Activated CD4-positive, alpha-beta T cell treated with anti-CD3 and anti-CD28 coated beads for 1 hour (primary cell): ENCODE measurements around the gene RNF2.

ENCODE experiments used
- DNase-seq: peaks from one replicate; pipeline ENCODE4 v3.0.0-alpha.2; 2020

RNF2 gene

GRCh38 chr1:185096531-185096930 lies 51.2 kb downstream of the RNF2 start:
- DNase-seq, result no peak

DNA sequence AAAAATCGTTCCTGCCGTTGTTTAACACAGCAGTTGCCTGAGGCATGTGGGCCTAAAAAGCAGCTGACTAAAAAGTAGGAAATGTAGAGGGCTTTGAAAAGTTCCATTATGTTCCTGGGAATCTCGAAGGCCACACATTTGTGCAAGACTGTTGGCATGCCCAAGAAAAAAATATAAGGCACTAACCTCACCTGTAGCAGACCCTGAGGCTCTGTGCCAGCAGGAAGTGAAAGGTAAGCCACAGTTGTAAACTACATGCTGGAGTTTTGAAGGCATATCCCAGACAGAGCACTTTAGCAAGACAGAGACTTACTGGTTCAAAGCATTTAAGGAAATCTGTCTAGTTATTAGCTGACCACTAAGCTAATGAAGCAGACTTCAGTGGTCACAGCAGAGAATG lies 58.7 kb downstream of the RNF2 start:
- DNase-seq, result no peak

DNA sequence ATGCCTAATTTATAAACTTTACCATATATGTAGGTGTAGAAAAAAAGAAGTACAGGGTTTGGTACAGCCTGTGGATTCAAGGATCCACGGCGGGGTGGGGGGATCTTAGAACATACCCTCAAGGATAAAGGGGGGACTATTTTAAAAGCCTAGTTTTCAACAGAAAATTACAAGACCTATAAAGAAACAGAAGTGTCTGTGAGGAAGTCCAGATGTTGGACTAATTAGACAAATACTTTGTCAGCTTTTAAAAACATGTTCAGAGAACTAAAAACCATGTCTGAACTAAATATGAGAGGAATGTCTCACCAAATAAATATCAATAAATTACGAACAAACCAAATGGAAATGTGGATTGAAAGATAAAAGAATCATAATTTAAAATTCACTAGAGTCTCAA lies 59.8 kb downstream of the RNF2 start:
- no peak for DNase-seq

DNA sequence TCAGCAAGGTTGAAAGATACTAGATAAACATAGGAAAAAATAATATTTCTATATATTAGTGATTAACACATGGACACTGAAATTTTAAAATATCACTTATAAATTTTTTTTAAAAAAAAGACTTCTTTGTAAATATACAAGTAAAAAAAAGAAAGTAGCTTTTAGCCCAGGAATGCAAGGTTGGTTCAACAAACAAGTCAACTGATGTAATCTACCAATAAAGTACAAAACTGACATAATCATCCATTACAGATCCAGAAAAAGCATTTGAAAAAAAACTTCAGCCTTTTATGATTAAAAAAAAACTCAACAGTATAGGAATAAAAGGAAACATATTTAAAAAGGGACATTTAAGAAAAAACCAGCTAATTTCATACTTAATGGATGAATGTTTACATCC lies 63.0 kb downstream of the RNF2 start:
- DNase-seq, result no peak

GRCh38 chr1:185110145-185110544 lies 64.8 kb downstream of the RNF2 start:
- DNase-seq, result no peak

DNA sequence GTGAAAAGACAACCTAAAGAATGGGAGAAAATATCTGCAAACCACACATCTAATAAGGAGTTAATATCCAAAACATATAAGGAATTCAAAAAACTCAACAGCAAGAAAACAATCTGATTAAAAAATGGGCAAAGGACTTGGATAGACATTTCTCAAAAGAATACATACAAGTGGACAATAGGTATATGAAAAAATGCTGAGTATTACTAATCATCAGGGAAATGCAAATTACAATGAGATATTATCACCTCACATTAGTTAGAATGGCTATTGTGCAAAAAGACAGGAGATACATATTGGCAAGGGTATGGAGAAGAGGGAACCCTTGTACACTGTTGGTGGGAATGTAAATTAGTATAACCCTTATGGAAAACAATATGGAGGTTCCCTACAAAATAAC lies 66.5 kb downstream of the RNF2 start:
- DNase-seq, result no peak

- no peak for DNase-seq
These were observed 67.0 kb downstream of the RNF2 start for GRCh38 chr1:185112356-185112755.

DNA sequence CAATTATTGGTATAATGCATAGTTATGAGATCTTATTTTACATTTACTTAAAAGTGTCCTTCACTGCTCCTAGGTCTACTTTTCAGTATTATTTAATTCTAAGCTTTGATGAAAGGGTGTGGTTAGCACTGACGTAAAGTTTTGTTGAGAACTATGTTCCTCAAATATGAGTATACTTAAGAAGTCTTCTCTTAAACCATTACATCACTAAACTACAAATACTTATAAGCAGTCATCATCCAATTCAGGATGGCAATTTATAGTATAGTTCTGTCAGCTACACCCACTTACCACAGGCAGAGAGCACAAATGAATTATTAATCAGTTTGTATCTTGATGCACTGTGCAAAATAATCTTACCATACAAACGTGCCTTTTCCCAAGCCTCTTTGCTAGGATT lies 84.3 kb downstream of the RNF2 start:
- no peak for DNase-seq

GRCh38 chr1:185132534-185132933 lies 87.2 kb downstream of the RNF2 start:
- DNase-seq, result no peak

DNA sequence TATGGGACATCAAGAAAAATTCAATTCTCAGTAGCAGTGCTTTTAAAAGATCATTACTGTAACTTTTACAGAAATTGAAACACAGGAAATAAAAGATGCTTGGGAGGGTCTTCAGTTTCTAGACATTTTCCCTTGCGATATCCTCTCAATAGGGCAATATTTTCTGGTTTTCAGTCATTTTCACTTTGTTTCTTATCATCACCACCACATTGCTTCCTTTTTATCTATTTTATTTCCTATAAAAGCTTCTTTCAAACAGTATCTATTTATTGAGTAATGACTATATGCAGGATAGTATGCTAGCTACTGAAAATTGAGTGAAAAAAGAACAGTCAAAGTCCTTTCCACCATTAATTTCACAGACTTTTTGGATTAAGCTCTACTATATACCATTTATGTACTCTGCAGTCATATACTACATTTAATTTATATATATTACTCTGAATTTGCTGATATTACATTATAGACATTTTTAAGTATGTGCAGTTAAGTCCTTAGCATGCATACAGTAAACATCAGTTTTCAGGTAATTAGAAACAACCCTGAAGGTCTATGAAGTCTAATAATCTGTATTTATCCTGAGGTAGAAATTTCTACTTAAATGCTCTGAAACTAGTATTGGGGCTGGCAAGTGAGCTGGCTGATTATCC lies 92.7 kb downstream of the RNF2 start:
- DNase-seq, result no peak

- no peak for DNase-seq
These were observed 93.9 kb downstream of the RNF2 start for GRCh38 chr1:185139246-185139645.

GRCh38 chr1:185144233-185144632 lies 98.9 kb downstream of the RNF2 start:
- no peak for DNase-seq

DNA sequence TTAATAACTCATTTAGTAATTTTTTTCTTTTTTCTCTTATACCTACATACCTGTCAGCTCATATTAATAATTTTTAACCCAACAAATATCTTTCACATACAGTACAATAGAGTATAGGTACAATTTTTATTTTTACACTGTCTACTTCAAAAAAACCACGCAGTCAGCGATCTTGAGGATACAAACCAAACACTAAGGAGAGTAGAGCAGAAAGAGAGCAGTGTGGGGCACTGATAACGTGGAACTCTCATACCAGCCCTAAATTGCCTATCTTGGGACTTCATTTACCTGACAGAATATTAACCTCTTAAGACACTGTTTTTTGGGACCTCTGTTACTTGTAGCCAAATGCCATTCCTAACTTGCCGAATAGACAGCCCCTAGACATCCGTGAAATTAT lies 105.9 kb downstream of the RNF2 start:
- no peak for DNase-seq
